Calu3 (cell line): ENCODE data around the gene KIAA0232. TPM values are rescaled to one million over a fixed set of nuclear protein-coding genes. Genes with fewer than 3 reads are reported as not detected.

Experiments
- BruUV-seq: library from RNA; stranded (reverse); fragments of 400-500 nt; replicated peaks from 2 replicates; lab custom pipeline; 2021; lab: Mats Ljungman, UMichigan
- CTCF ChIA-PET: fragments of 300-600 bp; sonication (Branson Sonifier 250); formaldehyde crosslinking; loops from one replicate; lab custom pipeline; 2022; ENCODE audit warnings: antibody characterized with exemption; lab: Charles Lee
- DNase-seq: peaks from one replicate; pipeline ENCODE4 v3.0.0; 2022
- H3K27ac Mint-ChIP-seq: one replicate; pipeline ENCODE4 v1.8.0; 2022; ENCODE audit warnings: mixed read lengths; ENCODE audit not compliant: unreplicated experiment
- H3K27me3 Mint-ChIP-seq: one replicate; pipeline ENCODE4 v1.8.0; 2022; ENCODE audit warnings: mixed read lengths; ENCODE audit not compliant: unreplicated experiment
- H3K36me3 Mint-ChIP-seq: one replicate; pipeline ENCODE4 v1.8.0; 2022; ENCODE audit warnings: mild to moderate bottlenecking, moderate library complexity, mixed read lengths; ENCODE audit not compliant: insufficient read depth, unreplicated experiment
- H3K4me1 Mint-ChIP-seq: one replicate; pipeline ENCODE4 v1.8.0; 2022; ENCODE audit warnings: mild to moderate bottlenecking, low read depth, mixed read lengths; ENCODE audit not compliant: unreplicated experiment
- H3K4me3 Mint-ChIP-seq: one replicate; pipeline ENCODE4 v1.8.0; 2022; ENCODE audit warnings: mild to moderate bottlenecking, low read depth, moderate library complexity, mixed read lengths; ENCODE audit not compliant: unreplicated experiment
- H3K9me3 Mint-ChIP-seq: one replicate; pipeline ENCODE4 v1.8.0; 2022; ENCODE audit warnings: low read depth, mixed read lengths; ENCODE audit not compliant: unreplicated experiment
- intact Hi-C: fragments of 100-400 bp; cut with micrococcal nuclease; formaldehyde crosslinking; loops from one replicate; pipeline ENCODE4 v1.10.0; 2022; ENCODE audit not compliant: unreplicated experiment
- total RNA-seq: library from RNA; stranded (reverse); gene quantifications from 2 replicates; pipeline ENCODE4 v1.2.3, GENCODE V29; 2022
- TF ChIP-seq, protein P1 (sequence below): fragments of 200-600 bp; IDR thresholded peaks from one replicate; pipeline ENCODE4 v1.8.0; 2022; ENCODE audit warnings: antibody characterized with exemption; ENCODE audit not compliant: unreplicated experiment

Gene KIAA0232
- total RNA-seq, 1 experiment from 2014 or later: 17.7 TPM

DNA sequence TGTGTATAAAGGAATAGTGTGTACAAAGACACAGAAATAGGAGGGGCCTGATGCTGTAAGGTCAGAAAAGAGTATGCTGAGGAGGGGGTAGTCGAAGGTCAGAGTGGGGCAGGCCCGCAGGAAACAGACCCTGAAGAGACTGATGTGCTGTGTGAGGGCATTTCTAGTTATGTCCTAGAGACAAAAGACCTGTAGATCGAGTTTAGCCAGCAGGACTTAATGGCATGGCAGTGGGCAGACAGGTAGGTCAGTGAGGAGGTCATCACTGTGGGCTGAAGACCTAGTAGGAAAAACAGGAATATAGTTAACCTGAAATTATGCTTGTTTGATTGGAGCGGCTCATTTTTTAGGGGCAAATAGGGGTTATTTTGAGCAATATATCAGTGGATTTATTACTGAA, 57.1 kb downstream of the KIAA0232 start:
- peak overlapping the region; percentile 50 for H3K27ac Mint-ChIP-seq
- no peaks in the 10 kb centered on the region for H3K27me3 Mint-ChIP-seq
- H3K9me3 Mint-ChIP-seq: no peaks in the 10 kb centered on the region
- no peak overlapping the region for H3K4me3 Mint-ChIP-seq
- BruUV-seq: no TSS peak
- H3K36me3 Mint-ChIP-seq: peaks cover 13% of the 10 kb centered on the region
- CTCF ChIA-PET: interaction anchor here (0.6 kb wide), 1 partner anchor 119 kb away, joined by 4 read pairs; no protein-coding TSS in a partner anchor
- TF ChIP-seq, protein P1, sequence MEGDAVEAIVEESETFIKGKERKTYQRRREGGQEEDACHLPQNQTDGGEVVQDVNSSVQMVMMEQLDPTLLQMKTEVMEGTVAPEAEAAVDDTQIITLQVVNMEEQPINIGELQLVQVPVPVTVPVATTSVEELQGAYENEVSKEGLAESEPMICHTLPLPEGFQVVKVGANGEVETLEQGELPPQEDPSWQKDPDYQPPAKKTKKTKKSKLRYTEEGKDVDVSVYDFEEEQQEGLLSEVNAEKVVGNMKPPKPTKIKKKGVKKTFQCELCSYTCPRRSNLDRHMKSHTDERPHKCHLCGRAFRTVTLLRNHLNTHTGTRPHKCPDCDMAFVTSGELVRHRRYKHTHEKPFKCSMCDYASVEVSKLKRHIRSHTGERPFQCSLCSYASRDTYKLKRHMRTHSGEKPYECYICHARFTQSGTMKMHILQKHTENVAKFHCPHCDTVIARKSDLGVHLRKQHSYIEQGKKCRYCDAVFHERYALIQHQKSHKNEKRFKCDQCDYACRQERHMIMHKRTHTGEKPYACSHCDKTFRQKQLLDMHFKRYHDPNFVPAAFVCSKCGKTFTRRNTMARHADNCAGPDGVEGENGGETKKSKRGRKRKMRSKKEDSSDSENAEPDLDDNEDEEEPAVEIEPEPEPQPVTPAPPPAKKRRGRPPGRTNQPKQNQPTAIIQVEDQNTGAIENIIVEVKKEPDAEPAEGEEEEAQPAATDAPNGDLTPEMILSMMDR: no peak
- no peak for DNase-seq
- intact Hi-C loops: no loop called here
- H3K4me1 Mint-ChIP-seq: peaks cover 16% of the 10 kb centered on the region

DNA sequence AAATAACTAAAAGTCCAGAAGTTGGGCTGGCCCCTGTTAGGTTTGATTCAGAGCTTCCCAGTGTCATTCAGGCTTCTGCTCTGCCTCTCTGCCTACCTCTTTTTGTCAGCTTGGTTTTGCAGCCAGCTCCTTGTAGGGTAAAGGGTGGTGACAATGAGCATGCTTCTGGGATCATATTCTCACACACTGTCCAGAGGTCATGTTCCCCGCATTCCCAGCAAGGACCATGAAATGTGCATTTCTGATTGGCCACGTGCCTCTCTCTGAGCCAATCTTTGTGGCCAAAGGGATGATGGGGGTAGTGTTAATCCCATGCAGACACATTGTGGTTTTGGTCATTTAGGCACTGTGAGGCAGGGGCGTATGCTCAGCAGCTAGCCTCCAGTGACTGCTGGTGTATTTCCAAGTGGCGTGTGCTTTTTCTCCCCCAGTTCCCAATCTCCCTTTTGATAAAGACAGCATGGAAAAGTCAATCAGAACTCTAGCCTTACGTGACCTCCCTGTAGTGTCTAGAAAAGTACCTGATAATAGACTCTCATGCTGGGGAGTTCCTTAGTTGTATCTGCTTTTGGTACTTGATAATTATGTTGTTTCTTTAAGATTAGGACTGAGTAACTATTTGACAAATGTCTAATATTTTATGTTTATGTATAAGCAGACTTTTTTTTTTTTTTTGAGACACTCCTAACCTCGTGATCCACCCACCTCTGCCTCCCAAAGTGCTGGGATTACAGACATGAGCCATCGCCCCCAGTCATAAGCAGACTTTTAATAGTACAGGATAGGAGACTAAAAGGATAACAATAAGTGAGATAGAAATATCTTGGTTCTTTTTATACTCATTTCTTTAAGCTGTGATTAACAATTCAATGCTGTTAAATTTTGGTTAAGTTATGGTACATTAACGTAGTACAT, 57.8 kb downstream of the KIAA0232 start:
- H3K27ac Mint-ChIP-seq: peak overlapping the region; percentile 50
- CTCF ChIA-PET: no interaction called here
- no peaks in the 10 kb centered on the region for H3K9me3 Mint-ChIP-seq
- H3K36me3 Mint-ChIP-seq: peaks cover 8% of the 10 kb centered on the region
- H3K27me3 Mint-ChIP-seq: no peaks in the 10 kb centered on the region
- H3K4me1 Mint-ChIP-seq: peaks cover 16% of the 10 kb centered on the region
- intact Hi-C loops: no loop called here
- H3K4me3 Mint-ChIP-seq: no peak overlapping the region
- no TSS peak for BruUV-seq
- TF ChIP-seq, protein P1: no peak
- DNase-seq: no peak

DNA sequence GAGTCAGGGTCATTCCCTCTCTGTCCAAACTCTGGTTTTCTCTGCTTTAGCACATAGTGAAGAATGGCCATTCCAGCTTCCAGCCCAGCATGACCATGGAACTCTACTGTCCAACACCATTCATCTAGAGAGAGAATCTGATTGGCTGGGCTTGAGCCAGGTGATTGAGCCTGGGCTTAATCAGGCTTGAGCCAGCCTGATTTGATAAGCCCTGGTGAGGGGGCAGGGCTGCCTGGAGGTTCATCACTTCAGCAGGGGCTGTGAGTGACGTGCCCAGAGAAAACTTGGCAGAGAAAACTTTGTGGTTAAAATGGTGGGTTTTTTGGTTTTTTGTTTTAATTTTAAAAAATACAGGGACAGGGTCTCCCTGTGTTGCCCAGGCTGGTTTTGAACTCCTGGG, 62.5 kb downstream of the KIAA0232 start:
- DNase-seq: no peak
- peaks cover 8% of the 10 kb centered on the region for H3K36me3 Mint-ChIP-seq
- H3K4me1 Mint-ChIP-seq: peaks cover 5% of the 10 kb centered on the region
- TF ChIP-seq, protein P1: no peak
- no peak overlapping the region for H3K27ac Mint-ChIP-seq
- H3K4me3 Mint-ChIP-seq: no peak overlapping the region
- no peaks in the 10 kb centered on the region for H3K27me3 Mint-ChIP-seq
- no peaks in the 10 kb centered on the region for H3K9me3 Mint-ChIP-seq
- CTCF ChIA-PET: no interaction called here
- BruUV-seq: no TSS peak
- intact Hi-C loops: no loop called here

DNA sequence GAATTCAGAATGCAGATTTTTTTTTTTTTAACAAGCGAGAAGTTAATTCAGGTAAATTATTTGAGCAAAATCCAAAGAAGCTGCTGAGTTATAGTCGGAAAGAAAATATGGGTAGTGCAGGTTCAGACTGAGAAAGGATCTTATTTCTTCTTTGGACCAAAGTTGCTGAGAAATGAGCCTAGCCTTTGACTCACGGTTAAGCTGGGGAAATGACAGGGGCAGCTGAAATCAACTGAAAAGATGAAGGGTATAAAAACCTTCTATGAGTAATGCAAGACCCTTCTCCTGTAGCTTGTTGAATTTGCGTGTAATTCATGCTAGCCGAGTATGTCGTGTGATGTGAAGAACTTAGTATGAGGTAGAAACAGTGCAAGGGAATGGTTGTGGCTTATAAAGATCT, 63.0 kb downstream of the KIAA0232 start:
- CTCF ChIA-PET: no interaction called here
- Mint-ChIP-seq H3K36me3 (peaks cover 8% of the 10 kb centered on the region), H3K9me3 (no peaks in the 10 kb centered on the region), H3K27ac (no peak overlapping the region), H3K27me3 (no peaks in the 10 kb centered on the region), H3K4me3 (no peak overlapping the region), H3K4me1 (no peaks in the 10 kb centered on the region)
- TF ChIP-seq, protein P1: no peak
- intact Hi-C loops: no loop called here
- DNase-seq: no peak
- BruUV-seq: no TSS peak
